Bone marrow (tissue), 2 donors: Measurements from ENCODE around the gene ARHGAP35.
"Not testable (repeated sequence)": the region's sequence is repeated elsewhere in the genome, so short reads cannot be mapped to it uniquely, and the experiment has no call there.

ENCODE experiments used
- DNase-seq, 2 donors: peaks; one replicate each; lab custom pipeline; 2025; lab: John Stamatoyannopoulos, UW

ARHGAP35 gene

GRCh38 chr19:46860846-46861690 is at the start of gene ARHGAP35:
ARHGAP35 (plus strand) TSS chr19:46860997; CDS start chr19:46918676, 57,679 bp downstream.
- DNase-seq, result peak in 1 of 2 donors; percentile 32

- no peak for DNase-seq
Measured at GRCh38 chr19:46812977-46813838, 47.6 kb upstream of the ARHGAP35 start.

GRCh38 chr19:46813839-46814358 is 46.9 kb upstream of the ARHGAP35 start:
- no peak for DNase-seq

- no peak for DNase-seq
Measured at GRCh38 chr19:46815833-46816627, 44.8 kb upstream of the ARHGAP35 start.

GRCh38 chr19:46818812-46819211 is 42.0 kb upstream of the ARHGAP35 start:
- no peak for DNase-seq

GRCh38 chr19:46821512-46822409 is 39.0 kb upstream of the ARHGAP35 start:
- DNase-seq, result peak; percentile 13 to 72

- not testable (repeated sequence) for DNase-seq
Measured at GRCh38 chr19:46822410-46822787, 38.4 kb upstream of the ARHGAP35 start.

- no peak for DNase-seq
Measured at GRCh38 chr19:46823049-46823448, 37.7 kb upstream of the ARHGAP35 start.

- DNase-seq, result peak in 1 of 2 donors; percentile 61
Measured at GRCh38 chr19:46824890-46825730, 35.7 kb upstream of the ARHGAP35 start.

- DNase-seq, result no peak
Measured at GRCh38 chr19:46825731-46826055, 35.1 kb upstream of the ARHGAP35 start.

GRCh38 chr19:46828484-46828883 is 32.3 kb upstream of the ARHGAP35 start:
- no peak for DNase-seq

GRCh38 chr19:46830864-46831263 is 29.9 kb upstream of the ARHGAP35 start:
- DNase-seq, result no peak

- DNase-seq, result no peak
Measured at GRCh38 chr19:46834121-46834520, 26.7 kb upstream of the ARHGAP35 start.

- DNase-seq, result no peak
Measured at GRCh38 chr19:46834984-46835383, 25.8 kb upstream of the ARHGAP35 start.

GRCh38 chr19:46838160-46838559 is 22.6 kb upstream of the ARHGAP35 start:
- DNase-seq, result no peak

GRCh38 chr19:46839752-46840497 is 20.9 kb upstream of the ARHGAP35 start:
- no peak for DNase-seq

GRCh38 chr19:46840498-46840942 is 20.3 kb upstream of the ARHGAP35 start:
- peak in 1 of 2 donors; percentile 44 for DNase-seq

GRCh38 chr19:46841458-46842083 is 19.2 kb upstream of the ARHGAP35 start:
- no peak for DNase-seq

- no peak for DNase-seq
Measured at GRCh38 chr19:46842791-46843190, 18.0 kb upstream of the ARHGAP35 start.
